H1 (cell line): ENCODE data around the gene CPPED1.

ENCODE experiments used
- CREB1 ChIP-seq: IDR thresholded peaks from 2 replicates; pipeline ENCODE4 v1.6.1; 2012; ENCODE audit warnings: inconsistent platforms
- CTCF ChIP-seq, 3 experiments: IDR thresholded peaks; 1 replicate in 2 of 3; 2 replicates in 1 of 3; pipeline versions ENCODE4 v1.5.1 to v1.6.1; 2011; ENCODE audit warnings: low read length in 3 of 3, mild to moderate bottlenecking in 3 of 3, inconsistent platforms in 2 of 3, low read depth in 1 of 3, moderate library complexity in 1 of 3; ENCODE audit not compliant: insufficient read depth in 1 of 3; ENCODE audit errors: control extremely low read depth in 1 of 3
- EP300 ChIP-seq, 2 experiments: IDR thresholded peaks; 1 replicate in 1 of 2; 2 replicates in 1 of 2; pipeline ENCODE4 v1.6.1; 2011 to 2012; ENCODE audit warnings: low read depth in 2 of 2, low read length in 2 of 2, mild to moderate bottlenecking in 2 of 2, borderline replicate concordance in 1 of 2, inconsistent platforms in 1 of 2, moderate library complexity in 1 of 2
- KDM1A ChIP-seq: fragments of 200-600, 300-600 bp; sonication (generic); IDR thresholded peaks from 2 replicates; pipeline ENCODE4 v1.7.1; 2016; ENCODE audit warnings: mild to moderate bottlenecking, low read length, borderline replicate concordance
- NANOG ChIP-seq: IDR thresholded peaks from 2 replicates; pipeline ENCODE4 v1.6.1; 2011; ENCODE audit warnings: low read length, low read depth, mild to moderate bottlenecking, inconsistent platforms; ENCODE audit not compliant: insufficient read depth, poor library complexity, severe bottlenecking
- POLR2A ChIP-seq, 2 experiments: IDR thresholded peaks; 1 replicate in 1 of 2; 2 replicates in 1 of 2; pipeline ENCODE4 v1.6.1; 2011; ENCODE audit warnings: low read depth in 2 of 2, low read length in 2 of 2, mild to moderate bottlenecking in 2 of 2; ENCODE audit errors: control extremely low read depth in 1 of 2
- POLR2AphosphoS5 ChIP-seq: IDR thresholded peaks from 2 replicates; pipeline ENCODE4 v1.6.1; 2011; ENCODE audit warnings: low read depth, low read length
- RFX5 ChIP-seq: IDR thresholded peaks from 2 replicates; pipeline ENCODE4 v1.6.1; 2011; ENCODE audit warnings: low read depth, low read length, improper control_type of control experiment, borderline replicate concordance
- TCF12 ChIP-seq: IDR thresholded peaks from 2 replicates; pipeline ENCODE4 v1.6.1; 2011; ENCODE audit warnings: low read depth, mild to moderate bottlenecking, low read length
- TEAD4 ChIP-seq: IDR thresholded peaks from 2 replicates; pipeline ENCODE4 v1.6.1; 2012; ENCODE audit warnings: low read depth, low read length, inconsistent platforms, mixed read lengths
- TF ChIP-seq, protein P1 (sequence below): IDR thresholded peaks from 2 replicates; pipeline ENCODE4 v1.6.1; 2012; ENCODE audit warnings: inconsistent platforms

DNA sequence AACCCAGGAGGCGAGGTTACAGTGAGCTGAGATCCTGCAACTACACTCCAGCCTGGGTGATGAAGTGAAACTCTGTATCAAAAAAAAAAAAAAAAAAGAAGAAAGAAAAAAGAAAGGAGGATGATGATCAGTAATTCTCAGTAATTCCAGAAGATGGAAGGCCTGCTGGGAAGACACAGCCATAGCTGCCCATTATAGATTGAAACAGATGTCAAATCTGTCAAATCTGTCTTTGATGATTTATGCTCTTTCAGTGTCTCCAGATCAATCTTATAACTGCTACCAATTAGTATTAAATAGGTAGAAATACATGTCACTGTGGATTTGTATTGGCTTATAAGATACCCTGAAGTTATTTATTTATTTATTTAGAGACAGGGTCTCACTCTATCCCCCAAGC lies 42.9 kb upstream of the CPPED1 start:
- TF ChIP-seq CTCF (IDR thresholded peaks at IDR 0.05; ENCODE audit: control extremely low read depth in 1 of 3, insufficient read depth in 1 of 3, low read depth in 1 of 3, low read length in 3 of 3) (no peak), POLR2A (IDR thresholded peaks at IDR 0.05; ENCODE audit: control extremely low read depth in 1 of 2, low read depth in 2 of 2, low read length in 2 of 2) (no peak), NANOG (no peak), TCF12 (no peak), POLR2AphosphoS5 (no peak), KDM1A (no peak), CREB1 (no peak), EP300 (IDR thresholded peaks at IDR 0.05; ENCODE audit: borderline replicate concordance in 1 of 2, low read depth in 2 of 2, low read length in 2 of 2) (no peak), TEAD4 (no peak), RFX5 (no peak)
- TF ChIP-seq, protein P1, sequence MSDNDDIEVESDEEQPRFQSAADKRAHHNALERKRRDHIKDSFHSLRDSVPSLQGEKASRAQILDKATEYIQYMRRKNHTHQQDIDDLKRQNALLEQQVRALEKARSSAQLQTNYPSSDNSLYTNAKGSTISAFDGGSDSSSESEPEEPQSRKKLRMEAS, result no peak
